Activated T-helper 9 cell treated with anti-CD3 and anti-CD28 coated beads, Interleukin-2, amount 50 U/mL, for 16 hours (primary cell): ENCODE data around the gene CTXN3.
"Not testable (repeated sequence)": the region's sequence is repeated elsewhere in the genome, so short reads cannot be mapped to it uniquely, and the experiment has no call there.

ENCODE experiments used
- DNase-seq: peaks from one replicate; pipeline ENCODE4 v3.0.0-alpha.2; 2020; ENCODE audit warnings: low read depth

CTXN3 gene

GRCh38 chr5:127650649-127651048, 1.8 kb downstream of the CTXN3 start:
- DNase-seq, result no peak

GRCh38 chr5:127652952-127653611, 4.2 kb downstream of the CTXN3 start:
- DNase-seq, result no peak

GRCh38 chr5:127656825-127657224, 7.9 kb downstream of the CTXN3 start:
- no peak for DNase-seq

GRCh38 chr5:127660047-127660733, 11.3 kb downstream of the CTXN3 start:
- DNase-seq, result no peak

GRCh38 chr5:127664093-127664492, 15.2 kb downstream of the CTXN3 start:
- DNase-seq, result no peak

GRCh38 chr5:127665641-127666040, 16.8 kb downstream of the CTXN3 start:
- no peak for DNase-seq

- no peak for DNase-seq
Observed at GRCh38 chr5:127666043-127666716, 17.3 kb downstream of the CTXN3 start.

GRCh38 chr5:127667926-127668325, 19.0 kb downstream of the CTXN3 start:
- DNase-seq, result no peak

- DNase-seq, result no peak
Observed at GRCh38 chr5:127671218-127671617, 22.3 kb downstream of the CTXN3 start.

GRCh38 chr5:127673117-127673800, 24.4 kb downstream of the CTXN3 start:
- DNase-seq, result no peak

- not testable (repeated sequence) for DNase-seq
Observed at GRCh38 chr5:127676951-127677350, 28.1 kb downstream of the CTXN3 start.

GRCh38 chr5:127679691-127680330, 30.9 kb downstream of the CTXN3 start:
- DNase-seq, result not testable (repeated sequence)

GRCh38 chr5:127680595-127680994, 31.7 kb downstream of the CTXN3 start:
- DNase-seq, result no peak

GRCh38 chr5:127683008-127683407, 34.1 kb downstream of the CTXN3 start:
- no peak for DNase-seq

- no peak for DNase-seq
Observed at GRCh38 chr5:127684726-127685467, 36.0 kb downstream of the CTXN3 start.

- no peak for DNase-seq
Observed at GRCh38 chr5:127685662-127686061, 36.8 kb downstream of the CTXN3 start.

GRCh38 chr5:127686424-127686823, 37.5 kb downstream of the CTXN3 start:
- DNase-seq, result no peak

- DNase-seq, result no peak
Observed at GRCh38 chr5:127694518-127695171, 45.8 kb downstream of the CTXN3 start.

GRCh38 chr5:127695346-127695745, 46.5 kb downstream of the CTXN3 start:
- no peak for DNase-seq

GRCh38 chr5:127696683-127697082, 47.8 kb downstream of the CTXN3 start:
- DNase-seq, result no peak
